SK-N-SH treated with all-trans-retinoic acid at 6 μM for 48 hours (cell line): ENCODE measurements around the gene AOPEP.
A peak's percentile ranks its signal among the peaks of the same experiment; 100 is the strongest.

Experiments
- ATAC-seq: fragments of 200-7000 bp; cut with Tn5 transposase; 3 replicates; pipeline ENCODE4 v1.9.1; 2020; ENCODE audit warnings: mild to moderate bottlenecking, moderate library complexity
- ARNTL ChIP-seq: fragments of 450-650 bp; formaldehyde crosslinking; IDR thresholded peaks from 2 replicates; pipeline ENCODE4 v1.5.0; 2020; ENCODE audit warnings: low read depth, mild to moderate bottlenecking, moderate library complexity, borderline replicate concordance
- BACH2 ChIP-seq: fragments of 250-450 bp; sonication (Bioruptor Pico); IDR thresholded peaks from 2 replicates; pipeline ENCODE4 v1.9.0; 2021; ENCODE audit warnings: mild to moderate bottlenecking, borderline replicate concordance
- CREB5 ChIP-seq: fragments of 250-450 bp; sonication (Bioruptor Pico); IDR thresholded peaks from 2 replicates; pipeline ENCODE4 v1.5.1; 2020; ENCODE audit warnings: low read depth, mild to moderate bottlenecking, moderate library complexity
- CSDC2 ChIP-seq: fragments of 250-450 bp; sonication (Bioruptor Pico); IDR thresholded peaks from 2 replicates; pipeline ENCODE4 v1.5.0; 2020; ENCODE audit warnings: mild to moderate bottlenecking, moderate library complexity
- CSRNP3 ChIP-seq: fragments of 250-450 bp; sonication (Bioruptor Pico); IDR thresholded peaks from 2 replicates; pipeline ENCODE4 v1.5.1; 2021; ENCODE audit warnings: mild to moderate bottlenecking, moderate library complexity
- ISL1 ChIP-seq: fragments of 250-450 bp; sonication (Bioruptor Pico); IDR thresholded peaks from 2 replicates; pipeline ENCODE4 v2.1.2; 2022; ENCODE audit warnings: mild to moderate bottlenecking, moderate library complexity
- PATZ1 ChIP-seq: fragments of 250-450 bp; sonication (Bioruptor Pico); IDR thresholded peaks from 2 replicates; pipeline ENCODE4 v1.8.0; 2020; ENCODE audit warnings: mild to moderate bottlenecking, moderate library complexity, borderline replicate concordance
- POU6F1 ChIP-seq: fragments of 250-450 bp; sonication (Bioruptor Pico); IDR thresholded peaks from 2 replicates; pipeline ENCODE4 v1.8.0; 2021; ENCODE audit warnings: low read depth, mild to moderate bottlenecking, moderate library complexity, borderline replicate concordance
- PPARA ChIP-seq: fragments of 250-450 bp; sonication (Bioruptor Pico); IDR thresholded peaks from 2 replicates; pipeline ENCODE4 v1.5.0; 2020; ENCODE audit warnings: mild to moderate bottlenecking, borderline replicate concordance
- TCF4 ChIP-seq: fragments of 250-450 bp; sonication (Bioruptor Pico); IDR thresholded peaks from 2 replicates; pipeline ENCODE4 v1.8.0; 2021; ENCODE audit warnings: mild to moderate bottlenecking, moderate library complexity, borderline replicate concordance
- TSHZ2 ChIP-seq: fragments of 250-450 bp; sonication (Bioruptor Pico); IDR thresholded peaks from 2 replicates; pipeline ENCODE4 v1.5.0; 2020; ENCODE audit warnings: mild to moderate bottlenecking, moderate library complexity
- ZC3H10 ChIP-seq: fragments of 250-450 bp; sonication (Bioruptor Pico); IDR thresholded peaks from 2 replicates; pipeline ENCODE4 v1.5.1; 2021; ENCODE audit warnings: mild to moderate bottlenecking, moderate library complexity
- ZFP3 ChIP-seq: fragments of 250-450 bp; sonication (Bioruptor Pico); IDR thresholded peaks from 2 replicates; pipeline ENCODE4 v1.5.0; 2020; ENCODE audit warnings: mild to moderate bottlenecking, moderate library complexity
- ZFP30 ChIP-seq: fragments of 450-650 bp; formaldehyde crosslinking; IDR thresholded peaks from 2 replicates; pipeline ENCODE4 v1.5.0; 2022; ENCODE audit warnings: mild to moderate bottlenecking, moderate library complexity
- ZNF565 ChIP-seq: fragments of 450-650 bp; formaldehyde crosslinking; conservative IDR thresholded peaks from 2 replicates; pipeline ENCODE4 v1.5.0; 2020; ENCODE audit warnings: low read depth, mild to moderate bottlenecking, moderate library complexity
- ZNF8 ChIP-seq: fragments of 450-650 bp; formaldehyde crosslinking; IDR thresholded peaks from 2 replicates; pipeline ENCODE4 v1.5.0; 2020; ENCODE audit warnings: mild to moderate bottlenecking, moderate library complexity

AOPEP gene

GRCh38 chr9:94913550-94913949 lies 187.1 kb downstream of the AOPEP start:
- ATAC-seq, result no peak
- no peak for TF ChIP-seq ARNTL
- TF ChIP-seq, all 23 proteins: peak for 0

GRCh38 chr9:94915476-94916450 lies 189.3 kb downstream of the AOPEP start:
- TF ChIP-seq TCF4 (peak; percentile 17; the same call in 1 of the 2 replicates), POU6F1 (CRISPR knock-in tag) (no peak)
- ATAC-seq, result no peak

- ATAC-seq, result no peak
- TF ChIP-seq POU6F1 (CRISPR knock-in tag) (no peak), ZFP3 (CRISPR knock-in tag) (no peak), TCF4 (no peak), ISL1 (no peak), ZNF565 (no peak), ZFP30 (no peak), CSRNP3 (no peak), ZC3H10 (CRISPR knock-in tag) (no peak), ZNF8 (CRISPR knock-in tag) (no peak), CREB5 (no peak), PPARA (CRISPR knock-in tag) (no peak), TSHZ2 (no peak), ARNTL (no peak), CSDC2 (CRISPR knock-in tag) (no peak), PATZ1 (CRISPR knock-in tag) (no peak), BACH2 (CRISPR knock-in tag) (no peak)
- TF ChIP-seq, all 23 proteins: peak for 0
Measured at GRCh38 chr9:94916956-94917355, 190.5 kb downstream of the AOPEP start.
